Erythroblast (primary cell): Measurements from ENCODE around the gene LGR6.

ENCODE experiments used
- GATA1 ChIP-seq: IDR thresholded peaks from 2 replicates; pipeline ENCODE4 v1.6.1; 2011; ENCODE audit warnings: low read depth, mild to moderate bottlenecking, control low read depth, low read length, moderate library complexity
- POLR2A ChIP-seq: IDR thresholded peaks from 2 replicates; pipeline ENCODE4 v1.6.1; 2011; ENCODE audit warnings: mild to moderate bottlenecking, low read length

DNA sequence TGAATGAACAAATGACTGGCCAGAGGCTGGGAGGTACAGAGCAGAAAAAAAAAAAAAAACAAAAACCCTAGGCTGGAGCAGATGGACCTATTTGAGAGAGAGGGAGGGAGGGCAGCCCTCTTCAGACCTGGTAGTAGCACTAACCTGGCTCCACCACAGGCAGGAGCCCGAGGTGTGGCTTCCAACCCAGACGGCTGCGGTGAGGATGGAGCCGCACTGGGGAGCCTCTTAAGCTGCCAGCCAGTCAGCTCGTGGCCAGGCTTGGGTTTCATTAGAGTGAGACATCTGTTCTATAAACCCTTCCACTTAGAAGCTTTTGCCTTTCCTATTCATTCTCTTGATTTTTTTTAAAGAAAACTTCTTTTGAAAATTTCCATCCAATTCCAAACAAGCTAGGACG, 16.8 kb downstream of the LGR6 start:
- TF ChIP-seq POLR2A = no peak
- TF ChIP-seq GATA1 = no peak
